Endothelial cell of hepatic sinusoid (primary cell): ENCODE data around the gene LHFPL6.

Experiments used
- in situ Hi-C: cut with HindIII; loops from 2 replicates; pipeline ENCODE4 v1.10.0; 2017; ENCODE audit warnings: low sequenced_read_pairs

Gene LHFPL6

DNA sequence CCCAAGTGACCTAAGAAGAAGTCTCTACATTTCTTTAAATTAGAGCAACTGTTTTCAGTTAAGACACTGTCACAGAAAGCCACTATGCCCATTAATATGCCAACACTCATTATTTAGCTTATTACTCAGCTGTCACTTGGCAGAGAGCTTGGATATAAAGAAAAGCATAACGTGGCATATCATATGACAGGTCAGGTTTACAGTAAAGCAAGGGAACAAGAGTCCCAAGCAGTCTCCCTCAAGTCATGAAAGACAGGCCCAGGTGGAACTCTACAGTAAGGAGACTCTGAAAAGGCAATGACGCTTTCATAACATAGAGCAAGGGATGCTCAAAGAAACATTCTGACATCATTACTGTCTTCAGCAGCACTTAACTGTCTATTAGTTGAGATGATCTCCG is 6.3 kb downstream of the LHFPL6 start:
- in situ Hi-C loops: no loop called here

DNA sequence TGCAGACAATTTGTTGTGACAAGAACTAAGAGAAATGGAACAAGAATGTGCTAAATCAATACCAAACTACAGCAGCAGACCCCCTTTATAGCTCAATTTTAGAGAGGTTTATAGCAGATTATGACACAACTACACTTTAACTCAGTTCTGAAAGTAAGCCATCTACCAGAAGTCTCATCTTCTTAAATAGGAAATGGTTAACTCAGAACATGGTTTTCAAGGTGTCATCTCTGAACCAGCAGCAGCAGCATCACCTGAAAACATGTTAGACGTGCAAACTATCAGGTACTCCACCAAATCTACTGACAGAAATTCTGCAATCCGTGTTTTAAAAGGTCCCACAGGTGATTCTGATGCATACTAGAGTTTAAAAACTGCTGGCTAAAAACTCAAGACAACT is 6.8 kb downstream of the LHFPL6 start:
- in situ Hi-C loops: no loop called here

DNA sequence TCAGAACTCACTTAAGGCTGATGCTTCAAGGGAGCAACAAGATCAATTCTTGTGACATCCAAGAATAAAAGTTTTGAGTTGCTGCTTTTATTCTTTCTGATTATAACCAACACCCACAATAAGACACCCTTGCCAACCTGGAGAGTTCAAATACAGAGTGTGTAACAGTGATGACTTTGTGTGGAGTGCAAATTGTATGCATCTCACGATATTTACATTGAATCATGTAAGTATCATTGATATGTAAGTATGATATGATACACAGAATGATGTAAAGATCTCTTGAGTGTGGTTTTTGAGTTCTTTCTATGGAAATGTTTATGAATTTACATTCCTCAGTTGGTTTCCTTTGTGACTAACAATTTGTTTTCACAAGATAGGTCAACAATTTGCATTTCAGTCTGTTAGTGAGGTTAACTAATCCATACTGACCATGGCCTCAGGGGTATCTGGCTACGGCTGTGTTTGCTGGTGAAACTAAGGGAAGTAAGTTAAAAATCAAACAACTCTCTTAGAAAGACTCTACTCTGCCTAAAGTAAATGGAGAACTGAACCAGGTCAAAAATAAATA is 12.4 kb downstream of the LHFPL6 start:
- in situ Hi-C loops: no loop called here

DNA sequence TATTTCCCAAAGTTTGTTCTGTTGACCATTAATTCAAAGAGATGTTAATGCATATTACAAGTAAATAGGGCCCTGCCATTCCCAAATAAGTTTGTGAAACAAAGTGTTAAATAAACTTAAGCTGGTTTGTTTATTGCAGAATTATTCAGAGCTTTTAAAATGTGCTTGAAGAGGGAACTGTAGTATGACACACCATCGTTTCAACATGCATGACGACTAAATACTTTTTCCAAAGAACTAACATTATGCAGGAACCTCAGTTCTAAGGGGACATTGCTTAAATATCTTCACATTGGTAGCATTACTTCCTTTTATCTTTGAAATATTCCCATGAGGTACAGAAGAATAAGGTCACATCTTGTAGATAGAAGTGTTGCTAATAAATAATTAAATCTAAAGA is 14.6 kb downstream of the LHFPL6 start:
- in situ Hi-C loops: no loop called here

DNA sequence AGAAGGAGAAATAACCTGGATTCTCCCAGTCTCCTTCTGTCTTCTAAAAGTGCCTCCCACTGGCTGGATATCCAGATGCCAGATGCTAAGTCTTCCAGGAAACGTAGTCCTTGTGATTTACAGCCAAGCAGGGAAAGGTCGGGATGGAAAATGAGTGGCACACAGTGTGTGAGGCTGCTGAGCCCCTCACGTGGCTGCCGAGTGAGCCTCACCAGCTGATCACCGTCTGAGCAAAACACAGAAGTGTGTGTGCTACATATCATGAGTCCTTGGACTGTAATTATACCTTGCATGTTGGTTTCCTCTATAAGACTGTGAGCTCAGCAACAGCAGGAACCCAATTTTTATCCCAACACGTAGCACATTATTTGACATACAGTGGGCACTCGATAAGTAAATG is 15.1 kb downstream of the LHFPL6 start:
- in situ Hi-C loops: no loop called here

DNA sequence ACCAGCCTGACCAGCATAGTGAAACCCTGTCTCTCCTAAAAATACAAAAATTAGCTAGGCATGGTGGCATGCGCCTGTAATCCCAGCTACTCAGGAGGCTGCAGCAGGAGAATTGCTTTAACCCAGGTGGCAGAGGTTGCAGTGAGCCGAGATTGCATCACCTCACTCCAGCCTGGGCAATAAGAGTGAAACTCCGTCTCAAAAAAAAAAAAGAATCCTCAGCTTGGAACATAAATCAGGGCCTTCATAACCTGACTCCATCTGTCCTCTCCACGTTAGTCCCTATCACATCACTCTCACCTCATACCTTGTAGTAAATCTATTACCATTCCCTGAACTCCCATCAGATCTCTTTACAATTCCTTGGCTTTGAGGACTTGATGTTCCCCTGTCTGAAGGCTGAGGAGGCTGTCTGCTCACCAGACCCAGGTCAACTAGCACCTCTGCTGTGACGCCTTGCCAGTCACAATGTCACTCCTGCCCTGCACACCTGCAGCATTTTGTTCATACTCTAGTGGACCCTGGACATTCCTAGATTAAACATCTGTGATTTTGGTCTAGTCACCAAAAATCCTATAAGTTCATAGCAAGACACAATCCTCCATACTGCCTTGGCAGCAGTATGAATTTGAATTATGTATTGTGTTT is 15.9 kb downstream of the LHFPL6 start:
- in situ Hi-C loops: no loop called here

DNA sequence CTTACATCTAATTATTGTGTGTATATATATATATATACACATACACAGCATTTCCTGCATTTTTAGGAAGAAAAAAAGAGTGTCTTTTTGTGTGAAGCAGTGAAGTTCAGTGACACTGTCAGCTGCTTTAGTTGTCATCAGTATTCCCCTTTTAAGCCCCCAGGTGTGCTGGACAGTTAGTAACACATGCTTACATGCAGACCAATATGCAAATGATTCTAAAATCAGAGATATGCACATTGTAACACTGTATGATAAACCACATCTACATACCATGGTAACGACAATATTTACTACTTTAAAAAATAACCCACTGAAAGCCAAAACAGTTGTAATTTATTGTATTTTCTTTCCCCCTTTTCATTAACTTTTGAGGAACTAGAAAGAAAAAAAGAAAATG is 16.8 kb downstream of the LHFPL6 start:
- in situ Hi-C loops: no loop called here

DNA sequence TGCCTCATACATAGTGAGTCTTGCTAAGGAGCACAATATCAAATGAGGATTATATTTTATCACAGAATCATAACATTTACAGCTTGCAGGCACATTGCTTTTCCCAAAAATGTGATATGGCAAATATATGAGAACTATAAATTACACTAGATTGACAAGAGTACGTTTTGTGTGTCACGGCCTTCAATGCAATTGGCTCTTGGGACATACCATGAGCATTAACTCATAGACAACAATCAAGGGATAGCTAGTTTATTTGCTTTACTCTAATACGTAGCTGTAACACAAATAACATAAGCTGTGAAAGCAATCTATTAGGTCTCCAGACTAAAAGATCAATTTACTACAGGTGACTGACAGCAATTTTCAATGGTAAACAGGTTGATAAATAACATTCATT is 17.8 kb downstream of the LHFPL6 start:
- in situ Hi-C loops: no loop called here

DNA sequence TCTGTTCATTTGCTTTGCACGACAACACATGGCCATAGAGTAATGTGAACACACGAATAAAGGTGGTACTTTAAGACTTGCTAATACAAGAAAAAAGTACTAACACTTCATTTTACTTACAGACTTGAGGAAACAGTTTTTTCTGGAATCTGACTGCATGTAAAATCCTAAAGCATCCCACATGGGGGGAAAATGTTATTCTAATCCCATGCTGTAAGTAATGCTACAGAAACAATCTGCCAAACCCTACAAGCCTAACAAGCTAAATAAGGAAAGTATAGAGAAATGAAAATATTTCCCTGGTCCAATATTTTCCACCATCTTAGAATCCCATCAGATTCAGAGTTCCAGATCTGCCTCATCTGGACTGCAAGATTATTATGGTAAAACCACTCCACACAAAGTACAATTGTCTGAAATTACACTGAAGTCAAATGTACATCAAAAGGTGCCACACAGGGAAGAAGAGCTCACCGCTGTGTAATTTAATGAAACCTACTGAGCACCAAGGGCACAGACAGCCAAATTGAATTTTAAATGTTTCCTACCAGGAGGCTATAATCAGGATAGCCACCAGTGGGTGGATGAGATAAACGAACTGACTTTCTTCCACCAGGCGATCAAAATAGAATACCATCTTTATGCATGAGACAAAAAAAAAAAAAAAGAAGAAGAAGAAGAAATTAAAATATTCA is 22.0 kb downstream of the LHFPL6 start:
- in situ Hi-C loops: no loop called here

DNA sequence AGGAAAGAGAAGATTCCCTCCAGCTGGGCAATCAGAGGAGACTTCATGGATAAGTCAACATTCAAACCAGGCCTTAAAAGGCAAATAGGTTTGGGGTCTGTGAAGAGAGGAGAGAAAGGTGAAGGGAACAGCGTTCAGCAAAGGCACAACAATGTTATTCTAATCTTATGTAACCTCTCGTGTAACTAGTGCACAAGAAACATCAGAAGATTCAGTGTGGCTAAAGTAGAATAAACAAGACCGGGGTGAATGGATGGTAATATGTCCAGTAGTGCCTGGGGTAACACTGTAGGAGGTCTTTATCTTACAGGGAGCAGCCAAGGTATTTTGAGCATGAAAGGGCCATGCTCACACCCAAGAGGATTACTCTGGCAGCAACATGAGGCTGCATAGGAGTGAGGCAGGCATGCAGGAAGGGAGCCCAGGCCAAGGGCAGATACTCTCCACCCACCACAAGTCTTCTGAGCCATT is 24.1 kb downstream of the LHFPL6 start:
- in situ Hi-C loops: no loop called here

DNA sequence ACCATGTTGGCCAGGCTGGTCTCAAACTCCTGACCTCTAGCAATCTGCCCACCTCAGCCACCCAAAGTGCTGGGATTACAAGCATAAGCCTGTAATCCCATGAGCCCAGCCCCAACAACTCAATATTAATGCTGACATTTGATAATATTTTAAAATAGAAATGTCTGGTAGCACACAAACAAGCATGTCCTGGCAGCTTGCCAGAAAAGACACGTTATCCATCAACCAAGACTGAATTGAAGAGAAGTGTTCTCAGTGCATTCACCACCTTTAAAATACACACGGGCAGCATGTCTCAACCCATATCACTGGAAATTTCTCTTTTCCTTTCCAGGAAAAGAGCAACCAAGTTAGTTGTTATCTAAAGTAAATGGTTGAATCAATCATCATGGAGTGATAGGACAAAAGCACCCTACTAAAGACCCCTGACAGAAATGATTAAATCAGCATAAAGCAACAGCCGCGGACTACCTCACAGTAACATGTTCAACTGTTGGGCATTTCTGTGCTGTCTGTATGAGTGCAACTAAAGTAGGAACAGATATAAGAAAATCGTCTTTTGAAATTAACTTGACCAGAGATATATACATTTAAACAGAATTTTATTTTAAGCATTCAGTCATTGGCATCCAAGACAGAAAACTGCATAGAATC is 25.0 kb downstream of the LHFPL6 start:
- in situ Hi-C loops: no loop called here

DNA sequence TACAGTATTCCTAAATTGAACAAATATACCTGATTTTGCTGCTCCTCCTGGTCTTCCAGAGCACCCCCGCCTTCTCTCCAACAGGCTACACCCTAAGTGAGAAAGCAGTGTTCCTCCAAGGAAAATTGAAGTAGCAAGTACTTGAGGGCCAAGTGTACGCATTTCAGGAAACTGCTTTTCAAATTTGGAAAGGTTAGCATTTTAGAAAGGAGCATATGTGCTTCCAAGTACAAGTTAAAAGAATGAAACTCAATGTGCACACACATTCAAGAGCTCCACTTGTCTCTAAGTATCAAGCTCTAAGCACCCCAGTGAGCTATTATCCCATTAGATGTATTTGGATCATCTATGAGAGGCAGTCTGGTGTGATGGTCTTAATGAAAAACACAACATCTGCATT is 25.8 kb downstream of the LHFPL6 start:
- in situ Hi-C loops: no loop called here

DNA sequence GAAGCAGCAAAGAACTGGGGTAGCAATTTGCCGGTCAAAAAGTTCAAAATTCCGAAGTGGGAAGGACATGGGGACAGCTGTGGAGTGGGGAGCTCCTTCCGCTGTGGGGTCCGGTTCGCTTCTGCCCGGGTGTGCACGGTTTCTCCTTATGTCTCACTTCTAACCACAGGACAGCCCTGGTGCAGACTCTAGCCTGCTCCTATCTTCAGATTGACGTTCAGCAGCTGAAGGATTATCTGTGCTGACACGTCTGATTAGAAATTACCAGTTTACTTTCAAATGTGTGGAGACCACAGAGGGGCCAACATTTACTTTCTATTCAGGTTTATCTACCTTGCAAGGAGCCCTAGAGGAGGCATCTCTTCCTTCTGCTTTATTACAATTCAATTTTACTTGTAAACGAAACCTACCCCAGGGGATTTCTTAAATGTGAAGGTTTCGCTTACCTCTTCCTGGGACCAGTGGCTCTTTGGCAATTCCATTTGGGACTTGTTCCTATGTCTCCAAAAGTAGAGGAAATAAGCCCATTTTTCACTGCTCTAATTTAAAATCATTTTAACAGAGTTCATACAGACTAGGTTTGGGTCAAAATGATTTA is 27.3 kb downstream of the LHFPL6 start:
- in situ Hi-C loops: no loop called here

DNA sequence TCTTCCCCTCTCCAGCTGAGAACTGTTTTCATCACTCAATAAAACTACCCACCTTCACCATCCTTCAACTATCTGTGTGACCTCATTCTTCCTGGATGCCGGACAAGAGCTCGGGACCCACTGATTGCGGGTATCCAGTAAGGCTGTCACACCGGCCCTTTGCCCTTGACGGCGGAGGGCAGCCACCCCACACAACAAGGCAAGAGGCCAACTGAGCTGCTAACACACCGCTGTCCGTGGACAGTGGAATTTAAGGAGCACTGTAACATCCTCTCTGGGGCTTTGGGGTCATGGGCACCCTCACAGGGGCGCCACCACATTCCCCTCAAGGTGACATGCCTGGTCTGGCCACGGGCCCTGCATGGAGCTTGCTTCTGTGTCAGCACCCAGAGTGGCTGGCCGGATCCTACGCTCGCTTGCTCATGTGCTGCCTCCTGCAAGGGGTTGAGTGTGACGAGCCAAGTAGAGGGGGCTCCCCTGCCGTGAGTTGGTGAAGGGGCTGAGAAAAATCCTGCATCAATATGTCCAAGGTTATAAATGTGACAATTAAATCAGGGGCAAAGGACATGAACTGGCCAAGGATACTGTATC is 31.4 kb downstream of the LHFPL6 start:
- in situ Hi-C loops: no loop called here

DNA sequence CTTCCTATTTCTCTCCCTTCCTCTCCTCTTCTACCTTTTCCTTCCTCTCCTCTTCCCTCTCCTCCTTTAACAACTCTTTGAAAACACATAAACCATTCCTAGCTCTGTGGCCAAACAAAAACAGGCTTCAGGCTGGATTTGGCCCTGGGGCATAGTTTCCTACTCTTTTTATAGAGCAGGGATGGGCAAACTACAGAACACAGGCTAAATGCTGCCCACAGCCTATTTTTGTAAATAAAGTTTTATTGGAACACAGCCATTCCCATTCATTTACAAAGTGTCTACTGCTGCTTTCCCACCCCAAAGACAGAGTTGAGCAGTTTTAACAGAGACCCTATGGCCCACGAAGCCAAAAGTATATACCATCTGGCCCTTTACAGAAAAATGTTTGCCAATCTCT is 35.4 kb downstream of the LHFPL6 start:
- in situ Hi-C loops: no loop called here

DNA sequence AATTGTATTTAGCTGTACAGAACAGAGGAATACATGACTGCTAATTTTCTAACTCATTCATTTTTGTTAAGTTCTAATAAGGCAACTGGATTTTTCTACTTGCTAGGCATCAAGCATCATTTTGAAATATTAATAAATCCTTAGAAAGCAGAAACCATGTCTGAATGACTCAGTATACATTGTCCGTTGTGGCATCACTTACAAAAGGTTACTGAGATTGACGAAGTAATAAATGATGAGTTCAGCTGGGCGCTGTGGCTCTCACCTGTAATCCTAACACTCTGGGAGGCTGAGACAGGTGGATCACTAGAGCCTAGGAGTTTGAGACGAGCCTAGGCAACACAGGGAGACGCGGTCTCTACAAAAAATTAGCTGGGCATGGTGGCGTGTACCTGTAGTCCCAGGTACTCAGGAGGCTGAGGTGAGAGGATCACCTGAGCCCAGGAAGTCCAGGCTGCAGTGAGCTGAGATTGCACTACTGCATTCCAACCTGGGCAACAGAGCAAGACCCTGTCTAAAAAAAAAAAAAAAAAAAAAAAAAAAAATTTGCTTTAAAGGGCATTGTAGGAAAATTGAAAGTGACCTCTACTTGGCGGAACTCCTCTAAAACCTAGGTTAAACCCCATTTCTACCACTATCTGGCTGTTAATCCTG is 36.6 kb downstream of the LHFPL6 start:
- in situ Hi-C loops: no loop called here

DNA sequence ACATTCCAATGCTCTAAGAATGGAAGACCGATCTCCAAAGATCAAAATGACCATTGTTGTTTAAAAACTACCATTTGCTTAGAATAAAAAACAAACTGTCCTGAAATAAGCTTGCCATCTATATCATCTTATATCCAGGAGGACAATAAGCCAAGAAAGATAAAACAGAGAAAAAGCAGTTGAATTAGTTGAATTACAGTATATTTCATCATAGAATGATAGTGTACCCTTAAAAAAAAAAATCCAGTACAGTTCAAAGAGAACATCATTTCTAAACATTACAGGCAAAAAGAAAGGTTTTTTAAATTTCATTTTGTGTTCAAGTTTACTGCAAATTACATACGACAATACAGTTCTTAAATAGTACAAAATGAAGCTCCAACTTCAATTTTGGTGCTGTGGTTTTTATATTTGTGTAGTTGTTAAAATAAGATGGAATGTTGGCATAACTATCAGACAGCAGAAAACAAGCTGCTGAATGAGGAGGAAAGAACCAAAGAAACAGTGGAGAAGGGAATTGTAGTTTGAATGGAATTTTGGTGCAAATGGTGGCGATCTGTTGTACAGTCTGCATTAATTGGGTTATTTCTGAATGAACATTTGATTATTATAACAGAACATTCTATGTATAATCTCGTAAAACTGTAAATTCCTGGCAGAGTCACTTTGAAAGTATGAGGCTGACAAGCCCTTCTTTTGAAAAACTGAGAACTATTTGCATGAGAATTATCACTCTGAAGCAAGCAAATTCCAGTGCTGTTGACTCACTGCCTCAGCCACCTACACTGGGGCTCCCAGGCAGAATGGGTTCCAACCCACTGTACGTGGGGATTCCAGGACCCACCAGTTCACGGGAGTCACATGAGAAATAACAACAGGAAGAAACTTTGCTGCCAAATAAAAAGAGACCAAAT is 37.7 kb downstream of the LHFPL6 start:
- in situ Hi-C loops: no loop called here

DNA sequence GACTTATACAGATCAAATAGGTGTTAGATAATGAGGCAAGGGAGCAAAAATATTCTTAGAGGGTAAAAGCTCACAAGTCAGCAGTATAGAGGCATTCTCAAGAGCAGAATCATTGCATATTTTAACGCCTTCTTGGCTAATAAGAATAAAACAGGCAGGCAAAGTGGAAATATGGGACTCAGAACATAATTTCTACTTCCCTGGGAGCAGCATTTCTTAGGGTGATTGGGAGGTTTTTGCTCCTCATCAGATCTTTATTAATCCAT is 39.6 kb downstream of the LHFPL6 start:
- in situ Hi-C loops: no loop called here

DNA sequence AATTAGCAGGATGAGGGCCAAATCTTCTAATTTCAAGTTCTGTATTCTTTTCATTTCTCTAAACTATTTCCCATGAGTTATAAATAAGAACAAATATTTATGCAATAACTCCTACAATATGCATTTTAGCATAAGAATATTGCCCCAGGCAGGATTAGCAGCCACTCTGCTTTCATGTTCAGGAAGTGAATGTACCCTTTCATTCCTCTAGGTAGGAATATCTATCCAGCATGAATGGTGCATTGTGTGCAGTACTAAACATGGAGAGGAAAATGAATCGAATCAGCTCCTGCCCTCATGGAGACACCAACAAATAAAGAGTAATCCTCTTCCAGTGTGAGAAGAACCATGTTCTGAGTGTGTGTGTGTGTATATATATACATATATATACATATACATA is 41.0 kb downstream of the LHFPL6 start:
- in situ Hi-C loops: no loop called here

DNA sequence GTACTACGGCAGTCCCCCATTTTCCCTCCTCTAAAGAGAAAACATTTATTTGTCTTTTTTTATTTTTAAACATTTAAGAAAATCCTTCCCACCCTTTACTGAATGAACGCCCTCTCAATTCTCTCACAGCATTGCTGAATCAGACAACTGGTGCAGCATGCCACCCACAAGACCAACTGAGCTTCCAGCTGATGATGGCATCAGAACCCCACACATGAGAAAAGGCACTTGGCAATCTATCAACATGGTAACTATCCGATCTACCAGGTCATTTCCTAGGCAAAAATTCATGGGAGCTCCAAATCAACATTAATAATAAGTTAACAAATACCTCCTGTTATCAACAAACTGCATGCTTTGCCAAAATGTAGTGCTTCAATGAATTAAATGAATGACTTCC is 43.1 kb downstream of the LHFPL6 start:
- in situ Hi-C loops: loop anchor here (5.0 kb wide), 1 partner anchor 53 kb away; no protein-coding TSS in a partner anchor
